Posterior vena cava (tissue), 2 donors: Measurements from ENCODE around the gene LRP1B. TPM values are rescaled to one million over a fixed set of nuclear protein-coding genes. Genes with fewer than 3 reads are reported as not detected.
"Not testable (repeated sequence)": the region's sequence is repeated elsewhere in the genome, so short reads cannot be mapped to it uniquely, and the experiment has no call there.

ENCODE experiments used
- DNase-seq: peaks from one replicate; pipeline ENCODE4 v3.0.0-alpha.2; 2020; ENCODE audit warnings: low spot score
- intact Hi-C, 2 donors: fragments of 100-400 bp; cut with DNase I; formaldehyde crosslinking; loops; one replicate each; pipeline versions ENCODE4 v1.14.1 to v1.14.2; 2022 to 2023
- total RNA-seq, 2 donors: library from RNA; stranded (reverse); fragmentation: NEBNext Ultra II Directional; extraction: Animal tissue kit (Norgen Biotek cat#: 25700); gene quantifications; one replicate each; pipeline ENCODE4 v1.2.1, GENCODE V29; 2021
- donor health status: DM: yes; HTN: yes; CAD: no.
- donor health status: DM: yes; HTN: yes; CAD: no.

LRP1B gene
- total RNA-seq, 2 donors from 2014 or later, result 0.46 to 0.48 TPM

- intact Hi-C loops, DNase-seq: not testable (repeated sequence)
Measured at GRCh38 chr2:140544769-140545168, 1586.0 kb downstream of the LRP1B start.

- DNase-seq, result no peak
- intact Hi-C loops, result no loop called here
Measured at GRCh38 chr2:140542627-140543026, 1588.2 kb downstream of the LRP1B start.

- no peak for DNase-seq
- intact Hi-C loops, result no loop called here
Measured at GRCh38 chr2:140539242-140539875, 1591.5 kb downstream of the LRP1B start.

- intact Hi-C loops, result no loop called here
Measured at GRCh38 chr2:140529706-140530105, 1601.1 kb downstream of the LRP1B start.

GRCh38 chr2:140528982-140529381 lies 1601.8 kb downstream of the LRP1B start:
- intact Hi-C loops, result no loop called here
- DNase-seq, result no peak

More at GRCh38 chr2:140529706-140530105, 1601.1 kb downstream of the LRP1B start:
- DNase-seq, result no peak

GRCh38 chr2:140526575-140526974 lies 1604.2 kb downstream of the LRP1B start:
- DNase-seq, result no peak
- intact Hi-C loops, result no loop called here

- intact Hi-C loops, result no loop called here
- DNase-seq, result no peak
Measured at GRCh38 chr2:140512106-140512505, 1618.7 kb downstream of the LRP1B start.

- intact Hi-C loops, result no loop called here
- DNase-seq, result no peak
Measured at GRCh38 chr2:140509765-140510164, 1621.1 kb downstream of the LRP1B start.

GRCh38 chr2:140508756-140509155 lies 1622.1 kb downstream of the LRP1B start:
- intact Hi-C loops, result no loop called here
- no peak for DNase-seq

GRCh38 chr2:140506606-140507005 lies 1624.2 kb downstream of the LRP1B start:
- no peak for DNase-seq
- intact Hi-C loops, result no loop called here

GRCh38 chr2:140504601-140505000 lies 1626.2 kb downstream of the LRP1B start:
- intact Hi-C loops, result no loop called here
- DNase-seq, result no peak

- intact Hi-C loops, result no loop called here
- DNase-seq, result no peak
Measured at GRCh38 chr2:140502951-140503630, 1627.7 kb downstream of the LRP1B start.

GRCh38 chr2:140498360-140498759 lies 1632.5 kb downstream of the LRP1B start:
- intact Hi-C loops, result no loop called here

GRCh38 chr2:140496714-140497113 lies 1634.1 kb downstream of the LRP1B start:
- no peak for DNase-seq
- intact Hi-C loops, result no loop called here

More at GRCh38 chr2:140498360-140498759, 1632.5 kb downstream of the LRP1B start:
- no peak for DNase-seq

- DNase-seq, result no peak
- intact Hi-C loops, result no loop called here
Measured at GRCh38 chr2:140491876-140492275, 1638.9 kb downstream of the LRP1B start.

GRCh38 chr2:140489193-140489592 lies 1641.6 kb downstream of the LRP1B start:
- intact Hi-C loops, result no loop called here

GRCh38 chr2:140481136-140481535 lies 1649.7 kb downstream of the LRP1B start:
- no peak for DNase-seq
- intact Hi-C loops, result no loop called here

More at GRCh38 chr2:140489193-140489592, 1641.6 kb downstream of the LRP1B start:
- no peak for DNase-seq

- intact Hi-C loops, result no loop called here
- DNase-seq, result no peak
Measured at GRCh38 chr2:140473851-140474250, 1657.0 kb downstream of the LRP1B start.

GRCh38 chr2:140472676-140473075 lies 1658.1 kb downstream of the LRP1B start:
- intact Hi-C loops, result no loop called here
- DNase-seq, result no peak

GRCh38 chr2:140465301-140465700 lies 1665.5 kb downstream of the LRP1B start:
- intact Hi-C loops, result no loop called here
- DNase-seq, result no peak

GRCh38 chr2:140462990-140463389 lies 1667.8 kb downstream of the LRP1B start:
- intact Hi-C loops, result no loop called here
- no peak for DNase-seq
